Keratinocyte (primary cell): ENCODE data around the gene ATG14. TPM values are rescaled to one million over a fixed set of nuclear protein-coding genes. Genes with fewer than 3 reads are reported as not detected.

Source experiments
- DNase-seq: peaks from one replicate; pipeline ENCODE4 v3.0.0-alpha.2; 2011; ENCODE audit warnings: low read depth, missing footprints, low spot score
- FAIRE-seq: peaks from 2 replicates; lab custom pipeline; 2011; peaks lifted over from hg19 to GRCh38; lab: Jason Lieb, UNC
- H2AFZ ChIP-seq: 2 replicates; pipeline ENCODE4 v1.6.0; 2012; ENCODE audit warnings: low read length, control low read depth, inconsistent platforms; ENCODE audit not compliant: control insufficient read depth
- H3K27ac ChIP-seq: 2 replicates; pipeline ENCODE4 v1.5.1; 2011; ENCODE audit warnings: low read length; ENCODE audit not compliant: control insufficient read depth, insufficient read depth
- H3K27me3 ChIP-seq: 3 replicates; pipeline ENCODE4 v1.6.0; 2011; ENCODE audit warnings: low read length; ENCODE audit not compliant: control insufficient read depth, insufficient read depth; ENCODE audit errors: extremely low read depth
- H3K36me3 ChIP-seq, 2 experiments: 2 replicates in 1 of 2; 3 replicates in 1 of 2; pipeline ENCODE4 v1.5.1; 2011; ENCODE audit warnings: low read length in 2 of 2, mild to moderate bottlenecking in 1 of 2; ENCODE audit not compliant: control insufficient read depth in 2 of 2, insufficient read depth in 2 of 2; ENCODE audit errors: extremely low read depth in 1 of 2
- H3K4me1 ChIP-seq: 3 replicates; pipeline ENCODE4 v1.5.1; 2011; ENCODE audit warnings: low read length; ENCODE audit not compliant: control insufficient read depth, insufficient read depth; ENCODE audit errors: extremely low read depth
- H3K4me2 ChIP-seq: 3 replicates; pipeline ENCODE4 v1.6.0; 2011; ENCODE audit warnings: low read depth, low read length; ENCODE audit not compliant: control insufficient read depth, insufficient read depth; ENCODE audit errors: extremely low read depth
- H3K4me3 ChIP-seq, 3 experiments: fragments of 200-600 bp in 1 of 3; sonication (generic) in 1 of 3; 2 replicates in 2 of 3; 3 replicates in 1 of 3; pipeline ENCODE4 v1.5.1; 2011 to 2016; ENCODE audit warnings: low read length in 3 of 3, mild to moderate bottlenecking in 3 of 3, control low read depth in 2 of 3, inconsistent platforms in 1 of 3, low read depth in 1 of 3, mixed read lengths in 1 of 3, mixed run types in 1 of 3, moderate library complexity in 1 of 3; ENCODE audit not compliant: control insufficient read depth in 2 of 3, insufficient read depth in 2 of 3; ENCODE audit errors: extremely low read depth in 1 of 3
- H3K79me2 ChIP-seq: 2 replicates; pipeline ENCODE4 v1.6.0; 2012; ENCODE audit warnings: low read length; ENCODE audit not compliant: control insufficient read depth, insufficient read depth
- H3K9ac ChIP-seq: 3 replicates; pipeline ENCODE4 v1.6.0; 2011; ENCODE audit warnings: low read length; ENCODE audit not compliant: control insufficient read depth, insufficient read depth; ENCODE audit errors: extremely low read depth
- H3K9me1 ChIP-seq: 3 replicates; pipeline ENCODE4 v1.6.0; 2011; ENCODE audit warnings: low read length; ENCODE audit not compliant: control insufficient read depth, insufficient read depth; ENCODE audit errors: extremely low read depth
- H3K9me3 ChIP-seq: 2 replicates; pipeline ENCODE4 v1.5.1; 2012; ENCODE audit warnings: low read depth, low read length; ENCODE audit not compliant: control insufficient read depth
- H4K20me1 ChIP-seq: 3 replicates; pipeline ENCODE4 v1.6.0; 2011; ENCODE audit warnings: low read length; ENCODE audit not compliant: control insufficient read depth, insufficient read depth; ENCODE audit errors: extremely low read depth
- EZH2 ChIP-seq: IDR thresholded peaks from one replicate; pipeline ENCODE4 v1.6.1; 2012; ENCODE audit warnings: inconsistent platforms, mild to moderate bottlenecking, low read length, moderate library complexity
- dilution Hi-C: fragments of 300-500 bp; cut with MboI; formaldehyde crosslinking; loops from one replicate; pipeline ENCODE4 v1.7.0; 2020; ENCODE audit warnings: low sequenced_read_pairs; ENCODE audit not compliant: extremely low pct_ligation_motif_present
- polyA minus RNA-seq, 3 experiments: library from RNA; depleted of rRNA, polyadenylated mRNA; stranded (reverse); fragments of >200 nt; gene quantifications; 1 replicate in 1 of 3; 2 replicates in 1 of 3; 3 replicates in 1 of 3; pipeline ENCODE4 v1.2.3, GENCODE V29; 2011
- polyA plus RNA-seq, 5 experiments: library from polyadenylated mRNA; depleted of rRNA in 3 of 5; stranded (reverse) in 3 of 5; stranded (forward) in 1 of 5; unstranded in 1 of 5; fragments of >200 nt; gene quantifications; 1 replicate in 1 of 5; 2 replicates in 3 of 5; 3 replicates in 1 of 5; pipeline versions ENCODE4 v1.2.1 to v1.2.3, GENCODE V29; 2011 to 2012; ENCODE audit warnings: missing spikeins in 2 of 5, low read depth in 1 of 5, low replicate concordance in 1 of 5
- TF ChIP-seq, protein P1 (sequence below), 3 experiments: IDR thresholded peaks in 1 of 3; conservative IDR thresholded peaks in 1 of 3; optimal IDR thresholded peaks in 1 of 3; 2 replicates in 2 of 3; 3 replicates in 1 of 3; pipeline versions ENCODE3 to v1.5.1; 2011; ENCODE audit warnings: low read length in 3 of 3, mild to moderate bottlenecking in 3 of 3, moderate library complexity in 2 of 3, control low read depth in 1 of 3, inconsistent platforms in 1 of 3; ENCODE audit not compliant: insufficient read depth in 2 of 3; ENCODE audit errors: extremely low read depth in 1 of 3

ATG14 gene, protein sequence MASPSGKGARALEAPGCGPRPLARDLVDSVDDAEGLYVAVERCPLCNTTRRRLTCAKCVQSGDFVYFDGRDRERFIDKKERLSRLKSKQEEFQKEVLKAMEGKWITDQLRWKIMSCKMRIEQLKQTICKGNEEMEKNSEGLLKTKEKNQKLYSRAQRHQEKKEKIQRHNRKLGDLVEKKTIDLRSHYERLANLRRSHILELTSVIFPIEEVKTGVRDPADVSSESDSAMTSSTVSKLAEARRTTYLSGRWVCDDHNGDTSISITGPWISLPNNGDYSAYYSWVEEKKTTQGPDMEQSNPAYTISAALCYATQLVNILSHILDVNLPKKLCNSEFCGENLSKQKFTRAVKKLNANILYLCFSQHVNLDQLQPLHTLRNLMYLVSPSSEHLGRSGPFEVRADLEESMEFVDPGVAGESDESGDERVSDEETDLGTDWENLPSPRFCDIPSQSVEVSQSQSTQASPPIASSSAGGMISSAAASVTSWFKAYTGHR
- 4.4 to 7.0 TPM (median 6.4 TPM) in 3 replicates for polyA plus RNA-seq
- polyA plus RNA-seq (2011; ENCODE audit: low read depth) = 11.1 TPM
- polyA plus RNA-seq (2011; cell fraction: cytosol; rRNA removed) = 3.4 and 5.8 TPM in 2 replicates
- polyA plus RNA-seq (2011; cell fraction: nucleus; rRNA removed) = 9.6 and 10.0 TPM in 2 replicates
- polyA plus RNA-seq (2012; ENCODE audit: low replicate concordance) = 4.2 and 11.9 TPM in 2 replicates
- polyA minus RNA-seq = 2.7 to 9.4 TPM (median 7.6 TPM) in 3 replicates
- 5.0 TPM for polyA minus RNA-seq (2011; cell fraction: cytosol; rRNA and poly(A)+ RNA removed)
- 5.9 and 9.0 TPM in 2 replicates for polyA minus RNA-seq (2011; cell fraction: nucleus; rRNA and poly(A)+ RNA removed)

DNA sequence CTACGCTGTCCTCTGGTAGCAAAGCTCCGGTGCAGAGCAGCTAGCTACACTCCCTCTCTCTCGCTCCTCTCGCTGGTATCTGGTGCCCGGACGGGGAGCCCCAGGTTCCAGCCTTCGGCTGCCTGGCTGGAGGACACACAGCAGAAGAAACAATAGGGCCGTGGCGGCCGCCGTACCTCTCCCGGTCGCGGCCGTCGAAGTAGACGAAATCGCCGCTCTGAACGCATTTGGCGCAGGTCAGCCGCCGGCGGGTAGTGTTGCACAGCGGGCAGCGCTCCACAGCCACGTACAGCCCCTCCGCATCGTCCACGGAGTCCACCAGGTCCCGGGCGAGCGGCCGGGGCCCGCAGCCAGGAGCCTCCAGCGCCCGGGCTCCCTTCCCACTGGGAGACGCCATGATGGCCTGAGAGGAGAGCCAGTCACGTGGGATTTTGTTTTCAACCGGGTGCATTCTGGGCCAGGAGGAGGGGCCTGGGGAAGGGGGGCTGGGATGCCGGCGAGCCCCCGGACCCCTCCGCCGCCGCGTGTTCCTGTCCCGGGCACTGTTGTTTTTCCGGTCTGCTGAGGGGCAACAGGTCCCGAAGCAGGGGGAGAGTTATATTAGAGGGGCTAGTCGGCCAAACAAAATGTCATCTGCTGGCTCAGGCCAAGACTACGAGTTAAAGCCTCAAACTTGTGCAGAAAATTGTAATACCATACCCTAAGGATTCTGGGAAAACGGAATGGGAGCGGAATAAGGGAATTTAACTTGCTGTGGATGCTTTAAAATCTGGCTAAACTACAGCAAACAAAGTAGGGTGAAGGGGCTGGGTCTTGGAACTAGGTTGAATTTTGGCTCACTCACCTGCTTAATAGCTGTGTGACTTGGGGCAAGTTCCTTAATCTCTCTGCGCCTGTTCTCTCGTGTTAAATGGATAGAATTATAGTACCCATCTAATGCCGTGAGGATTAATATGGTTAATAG lies at the start of gene ATG14:
TSS of gene ATG14 (minus strand) at position 405 of the 964 bp plus-strand sequence. CDS start at position 397, 8 bp downstream.
- no peaks in the 10 kb centered on the region for H4K20me1 ChIP-seq
- H3K9me3 ChIP-seq = no peaks in the 10 kb centered on the region
- no peaks in the 10 kb centered on the region for H3K9me1 ChIP-seq
- peak within 1 kb of the TSS; percentile 92 for H3K9ac ChIP-seq
- no peak for FAIRE-seq
- no peak for TF ChIP-seq EZH2
- TF ChIP-seq, protein P1, sequence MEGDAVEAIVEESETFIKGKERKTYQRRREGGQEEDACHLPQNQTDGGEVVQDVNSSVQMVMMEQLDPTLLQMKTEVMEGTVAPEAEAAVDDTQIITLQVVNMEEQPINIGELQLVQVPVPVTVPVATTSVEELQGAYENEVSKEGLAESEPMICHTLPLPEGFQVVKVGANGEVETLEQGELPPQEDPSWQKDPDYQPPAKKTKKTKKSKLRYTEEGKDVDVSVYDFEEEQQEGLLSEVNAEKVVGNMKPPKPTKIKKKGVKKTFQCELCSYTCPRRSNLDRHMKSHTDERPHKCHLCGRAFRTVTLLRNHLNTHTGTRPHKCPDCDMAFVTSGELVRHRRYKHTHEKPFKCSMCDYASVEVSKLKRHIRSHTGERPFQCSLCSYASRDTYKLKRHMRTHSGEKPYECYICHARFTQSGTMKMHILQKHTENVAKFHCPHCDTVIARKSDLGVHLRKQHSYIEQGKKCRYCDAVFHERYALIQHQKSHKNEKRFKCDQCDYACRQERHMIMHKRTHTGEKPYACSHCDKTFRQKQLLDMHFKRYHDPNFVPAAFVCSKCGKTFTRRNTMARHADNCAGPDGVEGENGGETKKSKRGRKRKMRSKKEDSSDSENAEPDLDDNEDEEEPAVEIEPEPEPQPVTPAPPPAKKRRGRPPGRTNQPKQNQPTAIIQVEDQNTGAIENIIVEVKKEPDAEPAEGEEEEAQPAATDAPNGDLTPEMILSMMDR (optimal IDR thresholded peaks at IDR 0.05 in 1 of 3, IDR thresholded peaks at IDR 0.05 in 1 of 3, conservative IDR thresholded peaks at IDR 0.05 in 1 of 3; ENCODE audit: extremely low read depth in 1 of 3, insufficient read depth in 2 of 3, low read length in 3 of 3) = no peak
- peak within 1 kb of the TSS; percentile 81 for H3K4me2 ChIP-seq
- no peaks in the 10 kb centered on the region for H3K36me3 ChIP-seq
- H3K27ac ChIP-seq = peak within 1 kb of the TSS; percentile 94
- DNase-seq = no peak
- H2AFZ ChIP-seq = peak within 1 kb of the TSS; percentile 90
- H3K27me3 ChIP-seq = no peaks in the 10 kb centered on the region
- peak within 1 kb of the TSS; percentile 57 to 90 (median 62) for H3K4me3 ChIP-seq
- peaks cover 24% of the 10 kb centered on the region for H3K4me1 ChIP-seq
- dilution Hi-C loops = no loop called here
- H3K79me2 ChIP-seq = peaks cover 23% of the 10 kb centered on the region

DNA sequence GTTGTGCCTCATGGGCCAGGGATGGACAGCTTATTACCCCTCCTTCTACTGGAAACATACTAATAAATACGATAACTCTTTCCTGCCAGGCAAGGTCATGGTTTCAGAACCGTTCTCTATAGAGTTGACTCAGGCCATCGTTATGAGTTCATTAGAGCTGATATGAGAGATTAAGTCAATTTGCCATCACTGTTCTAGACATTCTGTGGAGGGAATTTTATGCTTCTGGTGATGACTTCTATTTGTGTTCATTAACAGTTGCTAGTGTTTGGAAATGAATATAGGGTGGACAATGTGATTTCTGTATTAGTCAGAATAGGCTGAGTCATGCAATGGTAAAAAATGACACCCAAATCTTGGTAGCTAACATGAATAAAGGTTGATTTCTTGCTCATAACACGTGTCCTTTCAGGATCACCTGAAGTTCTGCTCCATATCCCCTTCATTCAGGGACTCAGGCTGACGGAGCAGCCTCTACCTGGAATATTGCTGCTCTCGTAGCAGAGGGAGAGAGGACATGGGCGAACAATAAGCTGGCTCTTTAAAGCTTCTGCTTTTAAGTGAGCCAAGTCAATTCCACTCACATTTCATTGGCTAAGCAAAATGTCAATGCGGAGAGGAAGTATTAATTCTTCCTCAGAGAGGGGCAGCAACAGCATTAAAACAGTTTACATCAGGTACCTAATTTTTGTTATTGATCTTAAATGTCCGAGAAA lies 47.3 kb upstream of the ATG14 start:
- DNase-seq (no peak), FAIRE-seq (peak; percentile 69)
- H3K27me3 ChIP-seq = no peaks in the 10 kb centered on the region
- TF ChIP-seq, protein P1 (optimal IDR thresholded peaks at IDR 0.05 in 1 of 3, IDR thresholded peaks at IDR 0.05 in 1 of 3, conservative IDR thresholded peaks at IDR 0.05 in 1 of 3; ENCODE audit: extremely low read depth in 1 of 3, insufficient read depth in 2 of 3, low read length in 3 of 3) = no peak
- TF ChIP-seq EZH2 = no peak
- H3K9me1 ChIP-seq = no peaks in the 10 kb centered on the region
- peak overlapping the region; percentile 51 for H3K27ac ChIP-seq
- H3K4me1 ChIP-seq = peaks cover 29% of the 10 kb centered on the region
- no peak overlapping the region for H3K4me3 ChIP-seq
- H3K4me2 ChIP-seq = peak overlapping the region; percentile 71
- no peaks in the 10 kb centered on the region for H4K20me1 ChIP-seq
- H3K79me2 ChIP-seq = no peaks in the 10 kb centered on the region
- no peaks in the 10 kb centered on the region for H3K9me3 ChIP-seq
- dilution Hi-C loops = no loop called here
- no peaks in the 10 kb centered on the region for H3K36me3 ChIP-seq
- peak overlapping the region; percentile 52 for H2AFZ ChIP-seq
- no peak overlapping the region for H3K9ac ChIP-seq
